HG03457 (cell line): ENCODE data around the gene VAV2.
"Not testable (repeated sequence)": the region's sequence is repeated elsewhere in the genome, so short reads cannot be mapped to it uniquely, and the experiment has no call there.

Source experiments
- ATAC-seq: cut with Tn5 transposase; IDR thresholded peaks from one replicate; pipeline ENCODE4 v1.9.1; 2021; ENCODE audit warnings: moderate number of reproducible peaks; ENCODE audit not compliant: unreplicated experiment

VAV2 gene

DNA sequence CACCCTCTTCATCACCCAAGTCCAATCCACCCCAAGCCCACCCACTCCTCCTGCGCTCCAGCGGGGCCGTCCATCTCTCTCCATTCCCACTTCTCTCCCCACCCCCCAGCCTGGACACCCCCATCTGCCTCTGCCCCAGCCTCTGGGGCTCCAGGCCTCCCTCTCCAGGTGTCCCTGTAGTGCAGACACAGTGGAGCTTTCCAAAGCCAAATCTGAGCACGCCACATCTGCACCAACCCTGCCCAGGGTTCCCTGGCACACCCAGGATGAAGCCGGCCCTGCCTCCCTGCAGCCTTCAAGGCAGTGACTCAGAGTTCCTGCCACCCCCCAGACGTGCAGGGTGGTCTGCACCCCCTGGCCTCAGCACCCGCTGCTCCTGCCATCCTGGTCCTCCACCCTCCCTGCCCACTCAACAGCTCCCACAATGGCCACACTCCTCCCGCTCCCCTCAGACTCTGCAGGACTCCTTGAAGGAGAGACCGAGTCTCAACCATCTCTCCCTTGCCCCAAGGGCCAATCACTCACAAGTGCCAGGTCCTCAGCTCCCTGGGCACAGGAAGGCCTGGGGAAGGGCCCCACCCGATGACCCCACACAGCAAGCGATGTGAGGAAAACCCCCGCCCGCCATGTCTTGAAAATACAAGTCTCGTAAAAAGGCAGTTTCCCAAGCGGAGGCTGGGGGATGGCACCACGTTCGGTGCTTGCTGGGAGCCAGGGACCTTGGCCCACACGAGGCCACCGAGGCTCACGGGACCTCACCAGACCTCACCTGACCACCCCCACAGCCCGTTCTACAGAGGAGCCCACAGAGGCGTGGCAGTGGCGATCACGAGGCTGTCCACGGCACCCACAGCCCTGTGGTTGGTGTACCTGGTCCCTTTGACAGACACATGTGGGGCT lies 22.2 kb downstream of the VAV2 start:
- ATAC-seq, result no peak

GRCh38 chr9:133968966-133969617 lies 23.0 kb downstream of the VAV2 start:
- no peak for ATAC-seq

DNA sequence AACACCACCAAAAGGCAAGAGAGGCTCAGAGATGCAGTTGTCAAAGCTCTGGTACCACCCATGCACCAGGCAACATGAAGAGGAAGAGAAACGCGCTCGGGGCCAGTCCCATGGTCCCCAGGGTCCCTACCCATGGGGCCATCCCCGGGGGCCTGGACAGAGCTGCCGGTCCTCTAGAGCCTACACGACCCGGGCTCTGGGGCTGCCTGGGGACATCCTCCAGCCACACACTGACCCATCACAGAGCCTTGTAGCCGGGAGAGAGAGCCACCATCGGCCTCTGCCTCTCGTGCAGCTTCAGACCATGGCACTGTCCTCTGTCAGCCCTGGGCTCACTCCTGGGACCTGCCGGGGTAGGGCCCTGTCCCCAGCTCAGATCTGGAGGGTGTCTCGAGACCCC lies 23.7 kb downstream of the VAV2 start:
- ATAC-seq, result no peak

DNA sequence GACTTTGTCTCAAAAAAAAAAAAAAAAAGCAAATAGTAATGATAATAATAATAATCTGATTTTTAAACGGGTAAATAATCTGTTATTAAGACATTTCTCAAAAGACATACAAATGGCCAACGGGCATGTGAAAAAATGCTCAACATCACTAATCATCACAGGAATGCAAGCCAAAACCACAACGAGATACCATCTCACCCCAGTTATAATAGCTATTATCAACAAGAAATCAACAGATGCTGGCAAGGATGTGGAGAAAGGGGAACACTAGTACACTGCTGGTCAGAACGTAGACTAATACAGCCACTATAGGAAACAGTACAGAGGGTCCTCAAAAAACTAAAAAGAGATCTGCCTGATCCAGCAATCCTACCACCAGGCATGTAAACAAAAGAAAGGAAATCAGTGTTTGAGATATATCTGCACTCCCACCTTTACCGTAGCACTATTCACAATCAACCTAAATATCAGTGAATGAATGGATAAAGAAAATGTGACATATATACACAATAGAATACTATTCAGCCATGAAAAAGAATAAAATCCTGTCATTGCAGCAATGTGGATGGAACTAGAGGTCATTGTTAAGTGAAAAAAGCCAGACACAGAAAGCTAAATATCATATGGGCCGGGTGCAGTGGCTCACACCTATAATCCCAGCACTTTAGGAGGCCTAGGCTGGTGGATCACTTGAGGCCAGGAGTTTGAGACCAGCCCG lies 24.9 kb downstream of the VAV2 start:
- ATAC-seq, result no peak

DNA sequence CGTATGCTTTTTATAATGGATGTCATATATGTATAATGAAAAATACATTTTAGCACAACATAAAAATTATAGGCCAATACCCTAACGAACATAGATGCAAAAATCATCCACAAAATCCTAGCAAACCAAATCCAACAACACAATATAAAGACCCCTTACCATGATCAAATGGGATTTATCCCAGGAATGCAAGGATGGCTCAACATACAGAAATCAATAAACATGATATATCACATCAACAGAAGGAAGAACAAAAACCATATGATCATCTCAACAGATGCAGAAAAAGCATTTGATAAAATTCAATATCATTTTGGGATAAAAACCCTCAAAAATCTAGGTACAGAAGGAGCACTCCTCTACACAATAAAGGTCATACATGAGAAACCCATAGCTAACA lies 27.7 kb downstream of the VAV2 start:
- no peak for ATAC-seq

DNA sequence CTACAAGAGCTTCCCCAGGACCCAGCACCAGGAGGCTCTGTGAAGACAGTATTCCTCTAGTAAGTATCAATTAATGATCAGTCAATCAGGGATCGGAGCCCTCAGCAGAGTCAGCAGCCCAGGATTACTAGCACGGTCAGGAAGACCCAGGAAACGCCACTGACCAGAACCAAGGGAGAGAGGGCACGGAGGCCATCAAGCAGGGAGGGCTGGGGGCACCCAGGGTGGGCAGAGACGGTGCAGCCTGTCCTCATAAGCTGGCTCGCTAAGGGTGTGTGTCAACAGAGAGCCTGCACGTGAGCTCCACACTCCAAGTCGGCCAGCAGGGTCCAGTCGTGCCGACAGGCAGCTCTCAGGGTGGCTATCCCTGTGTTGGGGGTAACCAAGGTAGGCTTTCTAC lies 29.0 kb downstream of the VAV2 start:
- ATAC-seq, result no peak

- no peak for ATAC-seq
These were observed 29.8 kb downstream of the VAV2 start for GRCh38 chr9:133962341-133962740.

- no peak for ATAC-seq
These were observed 30.6 kb downstream of the VAV2 start for GRCh38 chr9:133961226-133962165.

- no peak for ATAC-seq
These were observed 31.5 kb downstream of the VAV2 start for GRCh38 chr9:133960568-133961129.

GRCh38 chr9:133959966-133960567 lies 32.1 kb downstream of the VAV2 start:
- no peak for ATAC-seq

- ATAC-seq, result no peak
These were observed 33.0 kb downstream of the VAV2 start for GRCh38 chr9:133959171-133959570.

- ATAC-seq, result no peak
These were observed 33.4 kb downstream of the VAV2 start for GRCh38 chr9:133958756-133959155.

- not testable (repeated sequence) for ATAC-seq
These were observed 34.4 kb downstream of the VAV2 start for GRCh38 chr9:133957772-133958171.

- no peak for ATAC-seq
These were observed 34.8 kb downstream of the VAV2 start for GRCh38 chr9:133957328-133957727.

DNA sequence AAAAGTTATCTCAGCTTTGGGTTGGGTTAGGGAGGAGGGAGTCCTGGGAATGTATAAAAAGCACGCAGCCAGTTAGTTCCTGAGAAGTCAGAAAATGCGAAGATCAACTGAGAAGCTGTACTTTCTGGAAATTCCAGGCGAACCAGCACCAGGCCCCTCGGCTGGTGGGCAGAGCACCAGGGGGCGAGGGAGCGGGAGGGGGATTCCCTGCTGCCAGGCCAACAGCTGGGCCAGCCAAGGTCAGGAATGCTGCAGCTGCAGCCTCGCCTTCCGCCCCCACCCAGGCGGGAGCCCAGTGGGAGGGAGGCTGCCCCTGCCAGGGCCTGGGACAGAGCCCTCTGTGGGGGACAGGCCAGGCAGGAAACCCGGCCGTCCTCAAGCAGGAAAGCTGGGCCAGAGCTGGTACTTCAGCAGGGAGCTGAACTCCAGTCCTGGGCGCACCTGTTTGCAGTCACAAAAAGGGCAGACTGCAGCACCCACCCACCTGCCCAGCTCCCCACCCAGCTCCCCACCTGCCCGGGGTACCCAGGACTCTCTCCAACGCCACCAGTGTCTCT lies 35.5 kb downstream of the VAV2 start:
- ATAC-seq, result no peak

DNA sequence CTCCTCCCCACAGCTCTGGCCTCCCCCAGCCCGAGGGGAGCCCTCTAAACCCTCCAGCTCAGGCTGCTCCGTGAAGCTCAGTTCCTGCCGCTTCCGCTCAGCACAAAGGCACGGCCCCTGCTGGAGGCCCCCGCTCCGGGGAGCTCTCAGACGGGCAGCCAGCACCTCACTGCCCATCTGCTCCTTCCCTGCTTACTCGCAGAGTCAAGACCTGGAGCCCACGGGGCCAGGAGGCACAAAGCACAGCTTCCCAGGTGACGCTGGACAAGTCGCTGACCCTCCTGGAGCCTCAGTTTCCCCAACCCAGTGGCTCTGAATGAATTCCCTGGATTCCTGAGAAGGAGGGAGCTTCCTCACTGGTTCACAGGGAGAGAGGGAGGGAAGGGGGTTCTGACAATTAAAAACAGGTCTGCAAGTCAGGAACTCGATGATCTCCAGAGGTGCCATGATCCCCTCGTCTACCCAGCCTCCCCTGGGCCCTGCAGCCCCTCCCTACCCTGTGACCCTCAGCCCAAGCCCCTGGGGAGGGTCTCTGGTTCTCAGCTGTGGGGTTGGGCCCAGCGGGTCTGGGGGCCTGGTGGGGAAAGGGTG lies 36.2 kb downstream of the VAV2 start:
- ATAC-seq, result no peak

DNA sequence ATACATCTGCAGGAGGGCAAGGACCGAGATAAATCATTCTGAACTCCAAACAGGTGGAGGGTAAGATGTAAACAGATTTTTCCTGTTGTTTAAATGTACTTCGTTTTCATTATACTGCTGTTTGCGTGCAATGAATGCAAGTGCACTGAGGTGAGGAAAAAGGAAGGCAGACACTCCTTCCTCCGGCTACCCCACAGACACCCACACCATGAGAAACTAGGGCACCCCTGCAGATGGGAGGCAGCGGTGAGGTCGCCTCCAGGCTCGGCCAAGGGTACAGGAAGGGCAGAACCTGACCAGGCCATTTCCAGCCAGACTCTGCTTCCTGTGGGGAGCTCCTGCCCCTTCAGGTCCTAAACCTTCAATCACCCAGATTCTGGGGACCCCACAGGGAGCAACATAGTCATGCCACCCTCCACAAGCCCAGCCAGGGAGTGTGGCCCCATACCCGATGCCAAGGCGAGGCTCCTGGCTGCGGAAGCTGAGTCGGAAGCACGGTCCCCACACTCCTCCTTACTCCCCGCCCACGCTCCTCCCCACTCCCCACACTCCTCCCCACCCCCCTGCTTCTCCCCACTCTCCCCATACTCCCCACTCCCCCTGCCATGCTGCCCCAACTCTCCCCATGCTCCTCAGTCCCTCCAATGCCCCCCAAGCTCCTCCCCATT lies 37.1 kb downstream of the VAV2 start:
- no peak for ATAC-seq

DNA sequence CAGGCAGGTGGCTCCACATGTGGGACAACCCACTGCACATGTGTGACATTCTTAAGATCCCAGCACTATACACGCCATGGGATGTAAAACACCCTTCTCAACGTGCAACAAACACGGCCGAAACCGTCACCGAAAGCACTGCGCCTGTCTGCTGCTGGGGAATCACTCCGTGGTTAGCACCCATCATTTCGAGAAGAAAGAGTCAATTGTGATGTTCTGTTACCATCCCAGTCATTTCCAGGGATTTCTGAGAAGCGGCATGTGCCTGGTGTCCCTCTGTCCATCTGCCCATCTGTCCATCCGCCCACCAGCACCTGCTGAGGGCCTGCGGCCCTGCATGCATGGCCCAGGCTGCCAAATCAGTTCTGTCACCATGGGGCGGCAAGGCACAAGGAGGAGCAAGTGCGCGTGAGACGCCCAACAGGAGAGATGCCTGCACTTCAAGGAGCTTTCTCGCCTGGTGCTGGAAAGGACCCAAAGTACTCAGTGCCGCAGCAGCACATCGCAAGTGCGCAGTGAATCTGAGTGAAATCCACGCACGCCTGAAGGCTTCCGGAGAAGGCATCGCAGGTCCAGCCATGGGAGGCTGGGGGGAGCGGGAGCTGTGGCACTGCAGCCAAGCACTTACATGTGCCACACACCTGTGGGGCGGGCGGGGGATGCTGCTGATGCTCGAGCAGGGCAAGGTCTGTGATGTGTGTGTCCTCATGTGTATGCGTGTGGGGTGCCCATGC lies 38.0 kb downstream of the VAV2 start:
- ATAC-seq, result no peak
